NB4 (cell line): ENCODE measurements around the gene NCOR1.

Source experiments
- DNase-seq: peaks from one replicate; pipeline ENCODE4 v3.0.0; 2010; ENCODE audit warnings: low read depth
- H3K4me3 ChIP-seq: one replicate; pipeline ENCODE4 v1.5.1; 2011; ENCODE audit warnings: mild to moderate bottlenecking, low read depth, low read length, moderate library complexity
- CTCF ChIP-seq: IDR thresholded peaks from one replicate; pipeline ENCODE4 v1.5.1; 2012; ENCODE audit warnings: low read depth, low read length
- MYC ChIP-seq: IDR thresholded peaks from 2 replicates; pipeline ENCODE4 v1.6.1; 2011; ENCODE audit warnings: low read depth, low read length
- POLR2A ChIP-seq: IDR thresholded peaks from 2 replicates; pipeline ENCODE4 v1.6.1; 2011; ENCODE audit warnings: mild to moderate bottlenecking; ENCODE audit not compliant: insufficient read length; ENCODE audit errors: extremely low read depth
- TF ChIP-seq, protein P1 (sequence below): IDR thresholded peaks from 2 replicates; pipeline ENCODE4 v1.6.1; 2011; ENCODE audit warnings: low read depth, low read length

NCOR1 gene

DNA sequence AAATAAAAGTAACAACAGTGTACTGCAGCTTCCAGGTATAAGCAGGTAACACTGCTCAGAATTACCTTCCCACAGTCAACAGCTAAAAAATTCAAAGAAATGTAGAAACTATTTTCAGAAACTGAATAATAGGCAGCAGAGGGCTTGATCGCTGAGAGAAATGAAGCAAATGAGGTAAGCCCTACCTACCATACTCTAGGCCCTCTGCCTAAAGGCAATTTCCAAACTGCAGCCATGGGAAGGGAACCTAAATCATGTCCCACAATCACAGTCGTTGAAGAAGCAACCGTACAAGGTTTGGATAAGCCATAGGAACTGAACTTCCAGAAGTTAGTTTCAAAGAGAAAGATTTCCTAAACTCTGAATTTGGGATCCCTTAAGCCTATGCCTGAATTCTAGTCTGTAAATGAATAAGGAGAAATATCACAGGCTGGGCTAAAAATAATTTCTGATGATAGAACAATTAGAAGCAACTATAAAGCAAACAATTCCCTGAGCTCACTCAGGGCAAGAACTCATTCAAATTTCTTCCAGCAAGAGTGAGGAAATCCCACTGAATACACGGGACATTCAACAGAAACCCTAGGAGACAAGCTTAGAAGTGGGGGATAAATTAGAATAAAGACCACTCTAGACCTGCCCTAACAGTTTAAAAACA, 24.5 kb downstream of the NCOR1 start:
- DNase-seq = no peak
- TF ChIP-seq POLR2A = no peak
- TF ChIP-seq CTCF = no peak
- TF ChIP-seq MYC = no peak
- TF ChIP-seq, protein P1, sequence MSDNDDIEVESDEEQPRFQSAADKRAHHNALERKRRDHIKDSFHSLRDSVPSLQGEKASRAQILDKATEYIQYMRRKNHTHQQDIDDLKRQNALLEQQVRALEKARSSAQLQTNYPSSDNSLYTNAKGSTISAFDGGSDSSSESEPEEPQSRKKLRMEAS = no peak
- no peak overlapping the region for H3K4me3 ChIP-seq

GRCh38 chr17:16189791-16190348, 25.5 kb downstream of the NCOR1 start:
- no peak for DNase-seq

GRCh38 chr17:16187642-16188041, 27.7 kb downstream of the NCOR1 start:
- no peak for DNase-seq
- H3K4me3 ChIP-seq = no peak overlapping the region
- TF ChIP-seq, protein P1 = no peak
- TF ChIP-seq CTCF (no peak), MYC (no peak)

More at GRCh38 chr17:16189791-16190348, 25.5 kb downstream of the NCOR1 start:
- no peak overlapping the region for H3K4me3 ChIP-seq
- no peak for TF ChIP-seq POLR2A
- TF ChIP-seq, protein P1 = no peak
- TF ChIP-seq MYC = no peak
- no peak for TF ChIP-seq CTCF

DNA sequence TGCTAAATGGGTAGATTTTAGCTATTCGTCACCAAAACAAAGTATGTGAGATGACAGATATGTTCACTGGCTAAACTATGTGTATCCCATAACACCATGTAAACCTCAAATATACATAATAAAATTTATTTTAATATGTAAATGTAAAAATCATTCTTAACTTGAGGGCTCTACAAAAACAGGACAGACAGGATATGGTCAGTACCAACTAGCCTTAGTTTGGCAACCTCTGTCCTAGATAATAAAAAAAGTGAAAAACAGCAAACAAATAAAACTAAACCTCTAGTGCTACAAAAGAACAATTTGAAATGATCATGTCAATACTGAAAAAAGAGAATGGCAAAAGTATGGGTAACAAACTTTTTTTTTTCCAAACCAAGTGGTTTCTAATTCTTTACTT, 33.8 kb downstream of the NCOR1 start:
- DNase-seq = no peak
- H3K4me3 ChIP-seq = no peak overlapping the region
- TF ChIP-seq, protein P1 = no peak
- TF ChIP-seq POLR2A (no peak), CTCF (no peak), MYC (no peak)

DNA sequence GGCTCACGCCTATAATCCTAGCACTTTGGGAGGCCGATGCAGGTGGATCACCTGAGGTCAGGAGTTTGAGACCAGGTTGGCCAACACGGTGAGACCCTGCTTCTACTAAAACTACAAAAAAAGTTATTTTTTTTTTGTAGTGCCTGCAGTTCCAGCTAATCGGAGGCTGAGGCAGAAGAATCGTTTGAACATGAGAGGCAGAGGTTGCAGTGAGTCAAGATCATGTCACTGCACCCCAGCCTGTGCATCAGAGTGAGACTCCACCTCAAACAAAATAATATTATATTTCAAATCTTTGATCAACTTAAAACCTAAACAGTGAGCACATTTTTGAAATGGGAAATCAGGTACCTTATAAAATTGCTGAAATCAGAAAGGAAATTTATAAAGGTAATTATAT, 36.5 kb downstream of the NCOR1 start:
- TF ChIP-seq, protein P1 = no peak
- TF ChIP-seq CTCF (no peak), MYC (no peak), POLR2A (no peak)
- H3K4me3 ChIP-seq = no peak overlapping the region
- no peak for DNase-seq
